ENCODE measurements around the gene AOAH.

DNA sequence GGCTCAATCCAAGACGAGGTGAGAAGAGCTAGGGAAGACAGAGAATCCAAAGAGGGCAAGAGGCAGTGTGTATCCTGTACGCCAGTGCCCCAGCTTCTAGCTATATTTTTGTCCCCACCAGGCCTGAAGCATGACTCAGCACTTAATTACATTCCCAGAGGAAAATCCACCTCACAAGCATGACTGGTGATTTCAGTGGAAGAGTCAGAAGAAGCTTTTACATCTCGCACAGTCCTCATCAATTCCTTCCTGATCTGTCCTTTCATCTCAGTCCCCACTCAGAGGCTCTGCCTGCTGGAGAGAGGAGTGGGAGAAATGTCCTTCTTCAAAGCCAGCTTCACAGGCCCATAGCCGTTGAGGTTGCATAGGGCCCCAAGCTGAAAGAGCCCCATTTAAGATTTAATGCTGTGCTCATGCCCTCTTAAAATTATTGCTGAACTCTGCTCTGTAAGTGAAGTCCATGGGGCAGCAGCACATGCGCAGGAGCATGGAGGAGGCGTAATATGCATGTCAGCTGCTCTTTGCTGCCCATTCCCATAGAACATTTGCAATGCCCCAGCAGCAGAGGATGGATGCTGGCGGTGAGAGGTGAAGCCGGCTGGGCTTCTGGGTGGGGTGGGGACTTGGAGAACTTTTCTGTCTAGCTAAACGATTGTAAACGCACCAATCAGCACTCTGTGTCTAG, 39.0 kb upstream of the AOAH start:
- TF ChIP-seq, protein P1, sequence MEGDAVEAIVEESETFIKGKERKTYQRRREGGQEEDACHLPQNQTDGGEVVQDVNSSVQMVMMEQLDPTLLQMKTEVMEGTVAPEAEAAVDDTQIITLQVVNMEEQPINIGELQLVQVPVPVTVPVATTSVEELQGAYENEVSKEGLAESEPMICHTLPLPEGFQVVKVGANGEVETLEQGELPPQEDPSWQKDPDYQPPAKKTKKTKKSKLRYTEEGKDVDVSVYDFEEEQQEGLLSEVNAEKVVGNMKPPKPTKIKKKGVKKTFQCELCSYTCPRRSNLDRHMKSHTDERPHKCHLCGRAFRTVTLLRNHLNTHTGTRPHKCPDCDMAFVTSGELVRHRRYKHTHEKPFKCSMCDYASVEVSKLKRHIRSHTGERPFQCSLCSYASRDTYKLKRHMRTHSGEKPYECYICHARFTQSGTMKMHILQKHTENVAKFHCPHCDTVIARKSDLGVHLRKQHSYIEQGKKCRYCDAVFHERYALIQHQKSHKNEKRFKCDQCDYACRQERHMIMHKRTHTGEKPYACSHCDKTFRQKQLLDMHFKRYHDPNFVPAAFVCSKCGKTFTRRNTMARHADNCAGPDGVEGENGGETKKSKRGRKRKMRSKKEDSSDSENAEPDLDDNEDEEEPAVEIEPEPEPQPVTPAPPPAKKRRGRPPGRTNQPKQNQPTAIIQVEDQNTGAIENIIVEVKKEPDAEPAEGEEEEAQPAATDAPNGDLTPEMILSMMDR (conservative IDR thresholded peaks at IDR 0.05; ENCODE audit: low read length), result no peak
- TF ChIP-seq EZH2phosphoT487 (IDR thresholded peaks at IDR 0.05; ENCODE audit: borderline replicate concordance), result no peak

All from Loucy (cell line).